Astrocyte of the hippocampus (primary cell): Measurements from ENCODE around the gene TP53TG5.

Experiments
- DNase-seq: peaks from one replicate; pipeline ENCODE4 v3.0.0; 2011; ENCODE audit warnings: low read depth, low spot score

Gene TP53TG5

GRCh38 chr20:45328451-45328850, 49.7 kb downstream of the TP53TG5 start:
- no peak for DNase-seq

GRCh38 chr20:45325371-45325770, 52.8 kb downstream of the TP53TG5 start:
- DNase-seq: no peak

- DNase-seq: no peak
These were observed 54.4 kb downstream of the TP53TG5 start for GRCh38 chr20:45323731-45324130.

- DNase-seq: no peak
These were observed 55.2 kb downstream of the TP53TG5 start for GRCh38 chr20:45322952-45323383.
